Kidney capillary endothelial cell (primary cell): Measurements from ENCODE around the gene TRIM5.
"Not testable (repeated sequence)": the region's sequence is repeated elsewhere in the genome, so short reads cannot be mapped to it uniquely, and the experiment has no call there.

Experiments used
- DNase-seq: peaks from one replicate; pipeline ENCODE4 v3.0.0-alpha.2; 2018; ENCODE audit warnings: low spot score

The TRIM5 gene

GRCh38 chr11:5689551-5689983, 4.7 kb upstream of the TRIM5 start, which contains the start of gene TRIM22:
Gene TRIM22, plus strand, starts transcription at chr11:5689790. Its CDS starts 6,443 bp downstream, at chr11:5696233.
- no peak for DNase-seq

GRCh38 chr11:5688482-5688881, 3.6 kb upstream of the TRIM5 start:
- no peak for DNase-seq

- DNase-seq: no peak
Measured at GRCh38 chr11:5686426-5686825, 1.6 kb upstream of the TRIM5 start.

- no peak for DNase-seq
Measured at GRCh38 chr11:5684036-5684645, 733 bp downstream of the TRIM5 start.

- DNase-seq: not testable (repeated sequence)
Measured at GRCh38 chr11:5683620-5684019, 1.3 kb downstream of the TRIM5 start.

- not testable (repeated sequence) for DNase-seq
Measured at GRCh38 chr11:5682890-5683441, 1.9 kb downstream of the TRIM5 start.

GRCh38 chr11:5679811-5680210, 5.1 kb downstream of the TRIM5 start:
- no peak for DNase-seq

- no peak for DNase-seq
Measured at GRCh38 chr11:5674391-5674790, 10.5 kb downstream of the TRIM5 start.

- no peak for DNase-seq
Measured at GRCh38 chr11:5671831-5672230, 13.0 kb downstream of the TRIM5 start.

GRCh38 chr11:5666402-5666793, 18.5 kb downstream of the TRIM5 start:
- no peak for DNase-seq

GRCh38 chr11:5665746-5666401, 19.0 kb downstream of the TRIM5 start:
- no peak for DNase-seq

GRCh38 chr11:5665051-5665570, 19.8 kb downstream of the TRIM5 start:
- no peak for DNase-seq

GRCh38 chr11:5663511-5663910, 21.4 kb downstream of the TRIM5 start:
- DNase-seq: no peak

- DNase-seq: no peak
Measured at GRCh38 chr11:5658318-5658717, 26.6 kb downstream of the TRIM5 start.

- not testable (repeated sequence) for DNase-seq
Measured at GRCh38 chr11:5656956-5657355, 27.9 kb downstream of the TRIM5 start.

- DNase-seq: no peak
Measured at GRCh38 chr11:5655474-5655873, 29.4 kb downstream of the TRIM5 start.

- DNase-seq: no peak
Measured at GRCh38 chr11:5646139-5646538, 38.7 kb downstream of the TRIM5 start.

GRCh38 chr11:5643585-5643984, 41.3 kb downstream of the TRIM5 start:
- no peak for DNase-seq

- DNase-seq: no peak
Measured at GRCh38 chr11:5639953-5640352, 44.9 kb downstream of the TRIM5 start.

- no peak for DNase-seq
Measured at GRCh38 chr11:5631969-5632635, 52.8 kb downstream of the TRIM5 start.

GRCh38 chr11:5631417-5631816, 53.5 kb downstream of the TRIM5 start:
- DNase-seq: no peak

- DNase-seq: no peak
Measured at GRCh38 chr11:5626196-5626595, 58.7 kb downstream of the TRIM5 start.

GRCh38 chr11:5625281-5625680, 59.6 kb downstream of the TRIM5 start:
- no peak for DNase-seq
